Left cardiac atrium (tissue), 4 donors: ENCODE data around the gene NLK. TPM values are rescaled to one million over a fixed set of nuclear protein-coding genes. Genes with fewer than 3 reads are reported as not detected.
"Not testable (repeated sequence)": the region's sequence is repeated elsewhere in the genome, so short reads cannot be mapped to it uniquely, and the experiment has no call there.

Experiments
- ATAC-seq, 2 donors: fragments of 200-7000 bp; cut with Tn5 transposase; one replicate each; pipeline ENCODE4 v1.9.1; 2020; ENCODE audit warnings: mild to moderate bottlenecking in 2 of 2, moderate library complexity in 2 of 2
- DNase-seq: peaks from one replicate; pipeline ENCODE4 v3.0.0-alpha.2; 2020
- intact Hi-C, 2 donors: fragments of 100-400 bp; cut with DNase I; formaldehyde crosslinking; loops; one replicate each; pipeline versions ENCODE4 v1.14.1 to v1.15.1; 2022 to 2023
- total RNA-seq, 2 donors: library from RNA; stranded (reverse); fragmentation: NEBNext Ultra II Directional; extraction: Animal tissue kit (Norgen Biotek cat#: 25700); gene quantifications; one replicate each; pipeline ENCODE4 v1.2.1, GENCODE V29; 2021
- donor health status: DM: no; HTN: yes; CAD: no.
- donor health status: DM: no; HTN: yes; CAD: no; lungs with severe emphysema.
- donor health status: DM: yes; HTN: yes; CAD: no.
- donor health status: Dilated cardiomyopathy.

Gene NLK
- total RNA-seq, 2 donors from 2014 or later, result 19.4 to 22.5 TPM

DNA sequence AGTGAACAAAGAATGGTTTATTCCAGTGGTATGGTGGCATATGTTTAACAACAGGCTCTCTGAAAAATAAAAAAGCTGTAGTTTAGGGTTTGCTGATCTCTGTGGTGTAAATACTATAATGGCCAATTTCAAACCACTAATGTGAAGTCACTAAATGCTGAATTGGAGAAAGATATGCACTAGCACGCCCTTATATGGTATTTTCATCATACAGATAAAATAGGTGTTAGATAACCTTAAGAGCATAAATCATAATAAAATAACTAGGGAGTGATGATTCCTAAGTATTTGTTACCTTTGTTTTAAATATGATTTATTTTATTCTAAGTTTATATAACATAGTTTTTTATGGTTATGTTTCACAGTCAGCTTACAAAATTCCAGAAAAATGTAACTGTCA is 17.2 kb downstream of the NLK start:
- DNase-seq, result no peak
- no peak for ATAC-seq
- intact Hi-C loops, result no loop called here

DNA sequence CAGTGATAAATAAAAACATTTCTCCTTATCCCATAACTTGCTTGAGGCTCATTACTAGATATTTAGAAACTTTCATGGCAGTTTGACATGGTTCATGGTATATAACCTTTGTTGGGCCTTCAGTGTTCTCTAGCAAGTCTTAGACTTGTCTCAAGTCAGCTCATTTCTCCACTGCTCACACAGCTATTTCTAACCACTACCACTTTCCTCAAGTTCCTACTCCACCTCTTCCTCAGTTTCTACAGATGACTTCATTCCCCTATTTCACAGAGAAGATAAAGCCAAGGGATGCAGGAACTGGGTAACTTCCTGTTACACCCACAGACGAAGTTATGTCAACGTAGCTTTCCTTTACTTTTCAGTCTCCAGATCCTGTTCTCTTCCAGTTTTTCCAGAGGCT is 23.2 kb downstream of the NLK start:
- DNase-seq, result no peak
- intact Hi-C loops, result no loop called here
- peak in 1 of 2 donors; percentile 65 for ATAC-seq

DNA sequence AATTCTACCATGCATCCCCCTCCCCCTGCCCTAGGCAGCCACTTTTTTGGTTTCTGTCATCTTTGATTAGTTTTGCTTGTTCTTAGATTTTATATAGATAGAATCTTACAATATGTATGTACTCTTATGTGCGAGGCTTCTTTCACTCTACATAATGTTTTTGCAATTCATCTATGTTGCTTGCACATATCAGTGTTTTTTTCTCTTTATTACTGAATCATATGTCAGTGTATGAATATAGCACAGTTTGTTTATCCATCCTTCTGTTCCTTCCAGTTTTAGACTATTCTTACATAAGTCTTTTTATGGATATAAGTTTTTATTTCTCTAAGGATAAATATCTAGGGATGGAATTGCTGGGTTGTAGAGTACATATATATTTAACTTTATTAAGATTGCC is 26.6 kb downstream of the NLK start:
- no peak for ATAC-seq
- no peak for DNase-seq
- intact Hi-C loops, result no loop called here

DNA sequence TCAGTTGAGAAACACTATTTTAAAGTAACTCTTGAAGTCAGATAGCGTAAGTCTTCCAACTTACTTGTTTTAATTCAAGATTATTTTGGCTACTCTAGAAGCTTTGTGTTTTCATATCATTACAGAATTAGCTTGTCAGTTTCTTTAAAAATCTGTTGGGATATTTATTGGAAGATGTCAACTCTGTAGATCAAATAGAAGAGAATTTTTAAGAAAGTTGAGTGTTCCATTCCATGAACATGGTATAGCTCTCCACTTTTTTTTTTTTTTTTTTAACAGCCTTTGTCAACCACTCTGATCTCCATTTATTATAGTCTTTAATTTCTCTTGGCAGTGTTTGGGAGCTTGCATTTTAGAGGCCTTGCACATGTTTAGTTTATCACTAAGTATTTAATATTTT is 28.7 kb downstream of the NLK start:
- intact Hi-C loops, result no loop called here
- DNase-seq, result no peak
- no peak for ATAC-seq

DNA sequence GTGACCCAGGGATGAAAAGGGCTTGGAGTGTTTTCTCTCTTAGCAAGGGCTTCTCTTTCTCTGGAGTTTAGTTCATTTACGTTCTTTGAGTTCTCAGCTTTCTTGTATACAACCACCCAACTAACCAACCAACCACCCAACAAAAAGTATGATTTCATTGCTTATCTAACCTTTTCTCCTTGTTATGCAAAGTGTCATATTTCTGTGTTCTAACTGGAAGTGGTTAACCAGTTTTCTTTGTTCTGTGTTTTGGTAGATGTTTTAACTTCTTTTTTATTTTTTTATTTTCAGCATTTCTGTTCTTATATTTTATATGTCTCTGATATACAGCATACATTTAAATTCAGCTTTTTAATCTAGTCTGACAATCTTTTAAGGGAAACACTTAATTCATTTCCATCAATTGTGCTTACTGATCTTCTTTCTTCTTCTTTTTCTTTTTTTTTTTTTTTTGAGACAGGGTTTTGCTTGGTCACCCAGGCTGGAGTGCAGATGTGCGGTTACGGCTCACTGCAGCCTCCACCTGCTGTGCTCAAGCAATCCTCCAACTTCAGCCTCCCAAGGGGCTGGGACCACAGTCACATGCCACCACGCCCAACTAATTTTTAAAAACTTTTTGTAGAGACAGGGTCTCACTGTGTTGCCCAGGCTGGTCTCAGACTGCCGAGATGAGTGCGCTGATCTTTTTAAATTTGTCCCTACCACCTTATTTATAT is 29.6 kb downstream of the NLK start:
- ATAC-seq (no peak), DNase-seq (no peak)
- intact Hi-C loops, result no loop called here

DNA sequence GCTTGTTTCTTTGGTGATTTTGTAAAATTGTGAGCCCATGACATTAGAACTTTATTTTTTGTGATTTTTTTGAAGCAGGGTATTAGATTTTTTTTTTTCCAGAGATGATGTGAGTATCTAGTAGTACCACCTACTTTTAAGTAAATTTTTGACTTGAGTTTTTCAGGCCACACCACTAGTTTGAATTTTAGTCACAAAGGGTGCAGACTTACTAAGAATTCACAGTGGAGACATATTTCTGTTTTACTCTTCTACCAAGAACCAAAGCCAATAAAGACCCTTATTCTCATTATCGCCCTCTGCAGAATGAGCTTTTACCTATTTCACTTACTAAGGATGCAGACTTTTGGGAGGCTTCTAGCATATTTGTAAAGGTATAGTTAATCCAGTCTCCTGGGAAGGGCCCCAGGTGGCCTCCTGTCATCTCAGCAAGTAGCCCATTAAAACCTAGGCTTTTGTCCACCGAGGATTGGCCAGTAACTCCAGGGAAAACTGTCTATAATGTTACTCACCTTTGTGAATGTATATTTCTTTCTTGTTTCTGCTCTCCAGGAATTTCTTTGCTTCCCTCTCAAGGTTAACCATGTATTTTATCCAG is 30.6 kb downstream of the NLK start:
- intact Hi-C loops, result no loop called here
- DNase-seq, result no peak
- no peak for ATAC-seq

DNA sequence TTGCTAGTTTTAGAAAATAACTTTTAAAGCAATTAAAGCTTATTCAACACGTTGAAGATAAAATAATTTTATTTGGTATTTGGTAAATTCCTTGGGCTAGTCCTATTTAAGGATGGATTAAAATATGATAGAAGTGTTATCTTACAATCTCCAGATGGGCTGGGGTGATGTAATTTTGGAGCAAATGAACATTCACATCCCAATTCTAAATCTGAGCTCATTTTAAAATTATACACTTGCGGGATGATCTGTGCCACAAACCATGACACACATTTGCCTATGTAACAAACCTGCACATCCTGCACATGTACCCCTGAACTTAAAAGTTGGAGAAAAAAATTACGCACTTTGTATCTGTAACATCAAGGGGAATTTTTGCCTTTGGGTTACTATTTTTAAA is 31.5 kb downstream of the NLK start:
- intact Hi-C loops, result no loop called here
- no peak for DNase-seq
- no peak for ATAC-seq

GRCh38 chr17:28076144-28076543 is 33.7 kb downstream of the NLK start:
- DNase-seq (no peak), ATAC-seq (no peak)
- intact Hi-C loops, result no loop called here

DNA sequence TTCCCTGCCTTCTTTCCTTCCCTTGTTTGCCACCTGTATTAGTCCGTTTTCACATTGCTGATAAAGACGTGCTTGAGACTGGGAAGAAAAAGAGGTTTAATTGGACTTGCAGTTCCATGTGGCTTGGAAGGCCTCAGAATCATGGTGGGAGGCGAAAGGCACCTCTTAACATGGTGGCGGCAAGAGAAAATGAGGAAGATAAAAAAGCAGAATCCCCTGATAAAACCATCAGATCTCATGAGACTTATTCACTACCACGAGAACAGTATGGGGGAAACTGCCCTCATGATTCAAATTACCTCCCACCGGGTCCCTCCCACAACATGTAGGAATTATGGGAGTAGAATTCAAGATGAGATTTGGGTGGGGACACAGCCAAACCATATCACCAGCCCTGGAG is 34.7 kb downstream of the NLK start:
- intact Hi-C loops, DNase-seq, ATAC-seq: not testable (repeated sequence)

GRCh38 chr17:28078341-28079229 is 36.1 kb downstream of the NLK start:
- DNase-seq (no peak), ATAC-seq (no peak)
- intact Hi-C loops, result no loop called here

- no peak for DNase-seq
- intact Hi-C loops, result no loop called here
- ATAC-seq, result no peak
Measured at GRCh38 chr17:28081467-28081866, 39.0 kb downstream of the NLK start.

DNA sequence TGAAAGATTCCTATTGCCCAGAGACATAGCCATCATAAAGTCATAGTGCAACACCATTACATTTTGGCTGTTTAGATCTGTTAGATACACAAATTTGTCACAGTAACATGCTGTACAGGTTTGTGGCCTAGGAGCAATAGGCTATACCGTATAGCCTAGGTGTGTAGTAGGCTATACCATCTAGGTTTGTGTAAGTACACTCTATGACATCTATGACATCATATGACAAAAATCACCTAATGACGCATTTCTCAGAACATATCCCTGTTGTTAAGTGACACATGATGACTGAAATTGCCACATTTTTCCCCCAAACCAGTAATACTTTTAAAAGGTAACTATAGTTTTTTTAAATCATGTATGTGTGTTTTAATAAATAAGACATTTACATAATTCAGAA is 43.3 kb downstream of the NLK start:
- ATAC-seq, result no peak
- DNase-seq, result no peak
- intact Hi-C loops, result no loop called here

DNA sequence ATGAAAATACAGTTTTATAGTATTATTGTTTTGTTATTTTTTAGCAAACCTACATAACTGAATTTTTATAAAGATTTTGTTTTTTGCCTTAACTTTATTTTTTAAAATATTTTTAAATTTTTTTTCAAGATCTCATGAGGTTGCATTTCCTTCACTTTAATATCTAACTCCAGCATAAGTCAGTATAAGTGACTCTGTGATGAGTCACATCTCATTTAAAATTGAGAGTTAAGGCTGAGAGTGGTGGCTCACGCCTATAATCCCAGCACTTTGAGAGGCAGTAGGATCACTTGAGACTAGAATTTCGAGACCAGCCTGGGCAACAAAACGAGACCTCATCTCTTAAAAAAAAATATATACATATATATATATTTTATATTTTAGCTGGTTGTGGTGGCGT is 44.0 kb downstream of the NLK start:
- intact Hi-C loops, result no loop called here
- ATAC-seq (no peak), DNase-seq (no peak)

DNA sequence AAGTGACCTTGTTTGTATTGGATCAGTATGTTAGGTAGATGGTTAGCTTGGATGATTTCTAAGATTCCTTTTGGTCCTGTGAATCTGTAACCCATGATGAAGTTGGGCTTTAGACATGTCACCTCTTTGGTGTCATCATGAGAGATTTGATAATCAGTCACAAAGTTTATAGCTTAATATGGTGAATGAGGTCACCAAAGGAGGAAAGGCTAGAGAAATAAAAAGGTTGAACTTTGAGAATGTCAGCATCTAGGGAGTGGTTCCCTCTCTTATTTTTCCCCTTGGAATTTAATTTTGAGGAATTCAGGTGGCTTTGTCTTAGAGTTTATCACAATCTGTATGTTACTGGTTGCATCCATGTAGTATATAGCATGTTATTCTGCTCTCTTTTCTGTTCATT is 45.3 kb downstream of the NLK start:
- intact Hi-C loops, result no loop called here
- no peak for DNase-seq
- no peak for ATAC-seq

- no peak for DNase-seq
- intact Hi-C loops, result loop anchor here in 1 of 2 donors (10.0 kb wide), 1 partner anchor 56 kb away; no protein-coding TSS in a partner anchor
- ATAC-seq, result no peak
Measured at GRCh38 chr17:28090551-28090950, 48.1 kb downstream of the NLK start.

GRCh38 chr17:28092088-28092487 is 49.6 kb downstream of the NLK start:
- DNase-seq (no peak), ATAC-seq (no peak)
- intact Hi-C loops, result loop anchor here in 1 of 2 donors (10.0 kb wide), 1 partner anchor 57 kb away; no protein-coding TSS in a partner anchor

DNA sequence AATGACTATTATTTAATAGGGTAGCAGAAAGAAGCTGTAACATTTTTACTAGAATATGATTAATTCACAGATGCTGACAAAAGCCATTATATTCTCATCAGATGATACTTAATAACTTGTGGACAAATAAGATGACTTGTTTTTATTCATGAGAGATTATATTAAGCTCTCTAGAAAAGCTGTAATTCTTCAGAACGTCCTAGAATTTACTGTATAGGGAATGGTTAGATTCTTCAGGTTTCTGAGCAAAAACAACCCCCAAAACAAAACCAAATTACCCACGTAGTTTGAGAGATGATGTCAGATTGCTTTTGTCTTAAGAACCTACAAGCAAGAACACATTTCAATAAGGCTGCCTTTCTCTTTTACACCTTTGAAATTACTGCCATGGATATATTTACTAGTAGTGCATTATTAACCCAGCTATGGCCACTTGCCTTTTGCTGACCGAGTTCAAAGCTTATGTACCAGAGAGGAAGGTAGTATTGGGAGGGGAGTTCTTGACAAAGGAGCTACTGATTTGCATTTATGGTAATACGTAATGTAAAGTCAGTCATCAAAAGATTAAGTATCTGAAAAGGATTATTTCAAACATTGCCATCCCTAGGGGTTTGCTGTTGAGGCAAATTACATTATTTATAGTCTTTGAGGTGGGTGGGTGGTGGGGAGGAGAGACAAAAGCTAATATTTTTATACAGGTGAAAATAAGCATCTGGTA is 51.7 kb downstream of the NLK start:
- ATAC-seq, result no peak

GRCh38 chr17:28096756-28097155 is 54.3 kb downstream of the NLK start:
- DNase-seq (no peak), ATAC-seq (no peak)
- intact Hi-C loops, result loop anchor here in 1 of 2 donors (10.0 kb wide), 1 partner anchor 62 kb away; no protein-coding TSS in a partner anchor

More for the DNA sequence above, 51.7 kb downstream of the NLK start:
- intact Hi-C loops, result loop anchor here in 1 of 2 donors (10.0 kb wide), 1 partner anchor 59 kb away; no protein-coding TSS in a partner anchor
- DNase-seq, result no peak

DNA sequence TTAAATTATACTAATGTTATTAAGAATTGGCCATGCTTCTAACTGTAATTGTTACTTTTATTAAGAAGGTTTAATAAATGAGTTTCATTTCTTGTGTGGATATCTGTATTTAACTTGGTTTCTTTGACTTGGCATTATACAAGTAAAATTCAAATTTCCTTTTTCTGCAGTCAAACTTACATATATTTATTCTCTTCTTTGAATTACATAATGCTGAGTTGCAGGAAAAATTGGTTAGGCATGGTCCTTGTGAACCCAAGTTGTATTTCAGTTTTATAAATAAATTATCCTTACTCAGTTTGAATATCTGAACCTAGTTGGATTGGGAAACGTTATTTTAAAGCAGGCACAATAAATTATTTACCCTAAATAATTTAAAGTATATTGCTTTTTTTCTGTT is 54.8 kb downstream of the NLK start:
- ATAC-seq, result no peak
- intact Hi-C loops, result loop anchor here in 1 of 2 donors (10.0 kb wide), 1 partner anchor 62 kb away; no protein-coding TSS in a partner anchor
- DNase-seq, result no peak
